ENCODE results near the gene BTBD18.

Gene BTBD18

DNA sequence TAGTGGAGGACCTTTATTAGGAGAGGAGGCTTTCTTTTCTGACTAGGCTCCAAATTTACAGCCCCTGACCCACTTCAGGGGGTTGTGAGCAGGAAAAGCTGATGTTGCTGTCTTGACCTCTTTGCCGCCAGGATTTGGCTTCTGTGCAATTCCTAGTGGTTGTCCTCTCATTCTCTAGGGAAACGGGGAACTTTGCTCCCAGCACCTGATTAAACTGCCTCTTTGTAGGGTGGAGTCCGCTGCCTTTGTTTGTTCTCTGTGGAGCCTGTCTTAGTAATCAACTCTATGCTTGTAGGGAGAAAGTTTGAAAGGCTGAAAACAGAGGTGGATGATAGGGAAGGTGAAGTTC, 26.3 kb upstream of the BTBD18 start:
- Histone ChIP-seq H3K4me3 (ENCODE audit: low read length in 2 of 2) (peak overlapping the region in 1 of 2 donors; percentile 25), H3K27me3 (ENCODE audit: control insufficient read depth in 3 of 3, insufficient read depth in 3 of 3, low read depth in 1 of 3, low read length in 3 of 3) (no peaks in the 10 kb centered on the region), H2AK5ac (ENCODE audit: low read depth, low read length) (no peak overlapping the region), H3K79me1 (ENCODE audit: low read depth, low read length) (no peaks in the 10 kb centered on the region), H3K14ac (ENCODE audit: low read length) (no peak overlapping the region), H2BK5ac (ENCODE audit: low read length) (no peak overlapping the region), H2AFZ (ENCODE audit: low read length) (peak overlapping the region; percentile 5), H3K18ac (ENCODE audit: low read length) (no peak overlapping the region), H2BK15ac (ENCODE audit: low read length) (no peak overlapping the region), H4K91ac (ENCODE audit: low read depth, low read length, poor library complexity) (no peak overlapping the region), H3K23ac (ENCODE audit: low read depth, low read length, poor library complexity) (no peak overlapping the region), H2BK12ac (ENCODE audit: low read length) (no peak overlapping the region), H3K4ac (ENCODE audit: low read length) (no peak overlapping the region), H3K36me3 (replicated peaks in 1 of 2; ENCODE audit: control insufficient read depth in 2 of 2, insufficient read depth in 2 of 2, low read length in 2 of 2) (peaks cover 0 to 39% of the 10 kb centered on the region in 2 donors), H3K27ac (replicated peaks; ENCODE audit: low read length) (peak overlapping the region; percentile 97), H4K8ac (ENCODE audit: low read depth, low read length) (no peak overlapping the region), H3K9ac (ENCODE audit: low read depth, low read length, poor library complexity) (no peak overlapping the region), H2BK120ac (ENCODE audit: low read depth, low read length) (no peak overlapping the region), H3K9me3 (replicated peaks in 1 of 2; ENCODE audit: control insufficient read depth in 2 of 2, insufficient read depth in 1 of 2, low read depth in 1 of 2, low read length in 2 of 2) (no peaks in the 10 kb centered on the region), H3K4me1 (ENCODE audit: control insufficient read depth in 2 of 2, insufficient read depth in 1 of 2, low read depth in 1 of 2, low read length in 2 of 2) (peaks cover 29 to 35% of the 10 kb centered on the region in 2 donors), H3K4me2 (ENCODE audit: insufficient read depth, low read length, poor library complexity, severe bottlenecking) (peak overlapping the region; percentile 28)
- WGBS, 2 donors (ENCODE audit: extremely low coverage in 2 of 2, insufficient read length in 2 of 2, insufficient replicate concordance in 1 of 2): no CpG with 5 or more reads among the region's 3 CpGs
- DNase-seq (ENCODE audit: low spot score): no peak

- Histone ChIP-seq H2BK5ac (ENCODE audit: low read length) (no peak overlapping the region), H3K4me2 (ENCODE audit: insufficient read depth, low read length, poor library complexity, severe bottlenecking) (no peak overlapping the region), H3K27ac (replicated peaks; ENCODE audit: low read length) (peak overlapping the region; percentile 97), H2BK15ac (ENCODE audit: low read length) (no peak overlapping the region), H3K4me3 (ENCODE audit: low read length in 2 of 2) (no peak overlapping the region), H4K91ac (ENCODE audit: low read depth, low read length, poor library complexity) (no peak overlapping the region), H2AK5ac (ENCODE audit: low read depth, low read length) (no peak overlapping the region), H2BK12ac (ENCODE audit: low read length) (no peak overlapping the region), H3K9me3 (replicated peaks in 1 of 2; ENCODE audit: control insufficient read depth in 2 of 2, insufficient read depth in 1 of 2, low read depth in 1 of 2, low read length in 2 of 2) (no peaks in the 10 kb centered on the region), H3K79me1 (ENCODE audit: low read depth, low read length) (no peaks in the 10 kb centered on the region), H3K4me1 (ENCODE audit: control insufficient read depth in 2 of 2, insufficient read depth in 1 of 2, low read depth in 1 of 2, low read length in 2 of 2) (peaks cover 29 to 35% of the 10 kb centered on the region in 2 donors), H3K23ac (ENCODE audit: low read depth, low read length, poor library complexity) (no peak overlapping the region), H3K36me3 (replicated peaks in 1 of 2; ENCODE audit: control insufficient read depth in 2 of 2, insufficient read depth in 2 of 2, low read length in 2 of 2) (peaks cover 0 to 27% of the 10 kb centered on the region in 2 donors), H2BK120ac (ENCODE audit: low read depth, low read length) (no peak overlapping the region), H3K14ac (ENCODE audit: low read length) (no peak overlapping the region), H3K18ac (ENCODE audit: low read length) (no peak overlapping the region), H3K9ac (ENCODE audit: low read depth, low read length, poor library complexity) (no peak overlapping the region), H3K27me3 (ENCODE audit: control insufficient read depth in 3 of 3, insufficient read depth in 3 of 3, low read depth in 1 of 3, low read length in 3 of 3) (no peaks in the 10 kb centered on the region), H2AFZ (ENCODE audit: low read length) (no peak overlapping the region), H3K4ac (ENCODE audit: low read length) (no peak overlapping the region), H4K8ac (ENCODE audit: low read depth, low read length) (no peak overlapping the region)
- no CpG with 5 or more reads among the region's 2 CpGs for WGBS, 2 donors (ENCODE audit: extremely low coverage in 2 of 2, insufficient read length in 2 of 2, insufficient replicate concordance in 1 of 2)
- DNase-seq (ENCODE audit: low spot score): no peak
These were observed 25.1 kb upstream of the BTBD18 start for GRCh38 chr11:57776577-57777210.

- no peak overlapping the region for H3K4me3 ChIP-seq (ENCODE audit: low read length in 2 of 2)
These were observed 24.5 kb upstream of the BTBD18 start for GRCh38 chr11:57776031-57776521.

GRCh38 chr11:57775491-57775890, 23.9 kb upstream of the BTBD18 start:
- Histone ChIP-seq H4K8ac (ENCODE audit: low read depth, low read length) (no peak overlapping the region), H3K4me2 (ENCODE audit: insufficient read depth, low read length, poor library complexity, severe bottlenecking) (no peak overlapping the region), H3K18ac (ENCODE audit: low read length) (no peak overlapping the region), H3K4me1 (ENCODE audit: control insufficient read depth in 2 of 2, insufficient read depth in 1 of 2, low read depth in 1 of 2, low read length in 2 of 2) (peaks cover 27 to 35% of the 10 kb centered on the region in 2 donors), H3K27ac (replicated peaks; ENCODE audit: low read length) (peak overlapping the region; percentile 75), H3K9me3 (replicated peaks in 1 of 2; ENCODE audit: control insufficient read depth in 2 of 2, insufficient read depth in 1 of 2, low read depth in 1 of 2, low read length in 2 of 2) (peaks cover 0 to 2% of the 10 kb centered on the region in 2 donors), H2AK5ac (ENCODE audit: low read depth, low read length) (no peak overlapping the region), H3K4ac (ENCODE audit: low read length) (no peak overlapping the region), H3K79me1 (ENCODE audit: low read depth, low read length) (peaks cover 2% of the 10 kb centered on the region), H2BK5ac (ENCODE audit: low read length) (no peak overlapping the region), H2BK120ac (ENCODE audit: low read depth, low read length) (no peak overlapping the region), H2BK15ac (ENCODE audit: low read length) (no peak overlapping the region), H3K23ac (ENCODE audit: low read depth, low read length, poor library complexity) (no peak overlapping the region), H3K4me3 (ENCODE audit: low read length in 2 of 2) (no peak overlapping the region), H3K27me3 (ENCODE audit: control insufficient read depth in 3 of 3, insufficient read depth in 3 of 3, low read depth in 1 of 3, low read length in 3 of 3) (no peaks in the 10 kb centered on the region), H4K91ac (ENCODE audit: low read depth, low read length, poor library complexity) (no peak overlapping the region), H2BK12ac (ENCODE audit: low read length) (no peak overlapping the region), H3K36me3 (replicated peaks in 1 of 2; ENCODE audit: control insufficient read depth in 2 of 2, insufficient read depth in 2 of 2, low read length in 2 of 2) (peaks cover 0 to 25% of the 10 kb centered on the region in 2 donors), H3K14ac (ENCODE audit: low read length) (no peak overlapping the region), H2AFZ (ENCODE audit: low read length) (no peak overlapping the region), H3K9ac (ENCODE audit: low read depth, low read length, poor library complexity) (no peak overlapping the region)
- no CpG with 5 or more reads among the region's 5 CpGs for WGBS, 2 donors (ENCODE audit: extremely low coverage in 2 of 2, insufficient read length in 2 of 2, insufficient replicate concordance in 1 of 2)
- no peak for DNase-seq (ENCODE audit: low spot score)

More at GRCh38 chr11:57776031-57776521, 24.5 kb upstream of the BTBD18 start:
- no peak overlapping the region for H3K14ac ChIP-seq (ENCODE audit: low read length)
- H3K79me1 ChIP-seq (ENCODE audit: low read depth, low read length): peaks cover 2% of the 10 kb centered on the region
- no peaks in the 10 kb centered on the region for H3K9me3 ChIP-seq (replicated peaks in 1 of 2; ENCODE audit: control insufficient read depth in 2 of 2, insufficient read depth in 1 of 2, low read depth in 1 of 2, low read length in 2 of 2)
- H2AFZ ChIP-seq (ENCODE audit: low read length): no peak overlapping the region
- H3K9ac ChIP-seq (ENCODE audit: low read depth, low read length, poor library complexity): no peak overlapping the region
- DNase-seq (ENCODE audit: low spot score): no peak
- H3K36me3 ChIP-seq (replicated peaks in 1 of 2; ENCODE audit: control insufficient read depth in 2 of 2, insufficient read depth in 2 of 2, low read length in 2 of 2): peaks cover 0 to 27% of the 10 kb centered on the region in 2 donors
- H3K27ac ChIP-seq (replicated peaks; ENCODE audit: low read length): peak overlapping the region; percentile 75
- H3K4me1 ChIP-seq (ENCODE audit: control insufficient read depth in 2 of 2, insufficient read depth in 1 of 2, low read depth in 1 of 2, low read length in 2 of 2): peaks cover 27 to 35% of the 10 kb centered on the region in 2 donors
- H3K23ac ChIP-seq (ENCODE audit: low read depth, low read length, poor library complexity): no peak overlapping the region
- no peak overlapping the region for H2BK15ac ChIP-seq (ENCODE audit: low read length)
- H3K18ac ChIP-seq (ENCODE audit: low read length): no peak overlapping the region
- no peak overlapping the region for H3K4ac ChIP-seq (ENCODE audit: low read length)
- H2BK5ac ChIP-seq (ENCODE audit: low read length): no peak overlapping the region
- no peak overlapping the region for H2BK120ac ChIP-seq (ENCODE audit: low read depth, low read length)
- no peak overlapping the region for H2AK5ac ChIP-seq (ENCODE audit: low read depth, low read length)
- H3K4me2 ChIP-seq (ENCODE audit: insufficient read depth, low read length, poor library complexity, severe bottlenecking): peak overlapping the region; percentile 12
- no peak overlapping the region for H2BK12ac ChIP-seq (ENCODE audit: low read length)
- no peaks in the 10 kb centered on the region for H3K27me3 ChIP-seq (ENCODE audit: control insufficient read depth in 3 of 3, insufficient read depth in 3 of 3, low read depth in 1 of 3, low read length in 3 of 3)
- no CpG with 5 or more reads among the region's 3 CpGs for WGBS, 2 donors (ENCODE audit: extremely low coverage in 2 of 2, insufficient read length in 2 of 2, insufficient replicate concordance in 1 of 2)
- H4K91ac ChIP-seq (ENCODE audit: low read depth, low read length, poor library complexity): no peak overlapping the region
- no peak overlapping the region for H4K8ac ChIP-seq (ENCODE audit: low read depth, low read length)
